HEK293 (cell line): ENCODE measurements around the gene GPR89B.

Experiments
- CTCF ChIP-seq: fragments of 450-650 bp; formaldehyde crosslinking; IDR thresholded peaks from 2 replicates; pipeline ENCODE4 v1.5.1; 2016; ENCODE audit warnings: missing biosample characterization, missing genetic modification characterization
- EGR2 ChIP-seq: fragments of 450-650 bp; formaldehyde crosslinking; IDR thresholded peaks from 2 replicates; pipeline ENCODE4 v1.5.1; 2016; ENCODE audit warnings: low read depth, missing biosample characterization, missing genetic modification characterization
- PBX3 ChIP-seq: sonication (generic); formaldehyde crosslinking; IDR thresholded peaks from 2 replicates; pipeline ENCODE4 v1.8.1; 2022; ENCODE audit warnings: mild to moderate bottlenecking, moderate library complexity, missing genetic modification reagents
- REST ChIP-seq: fragments of 450-650 bp; formaldehyde crosslinking; IDR thresholded peaks from 2 replicates; pipeline ENCODE4 v1.5.1; 2016; ENCODE audit warnings: missing biosample characterization, missing genetic modification characterization
- SETDB1 ChIP-seq: IDR thresholded peaks from one replicate; pipeline ENCODE4 v1.6.1; 2017; ENCODE audit warnings: mild to moderate bottlenecking, low read length, moderate library complexity, mixed read lengths; ENCODE audit not compliant: insufficient read length
- ZNF146 ChIP-seq: fragments of 450-650 bp; formaldehyde crosslinking; IDR thresholded peaks from 2 replicates; pipeline ENCODE4 v1.5.1; 2016; ENCODE audit warnings: missing biosample characterization, missing genetic modification characterization
- ZNF16 ChIP-seq: fragments of 450-650 bp; formaldehyde crosslinking; IDR thresholded peaks from 2 replicates; pipeline ENCODE4 v1.5.1; 2016; ENCODE audit warnings: low read depth, missing biosample characterization, missing genetic modification characterization
- ZNF274 ChIP-seq, 2 experiments: fragments of 200-500 bp in 1 of 2; fragments of 450-650 bp in 1 of 2; sonication (Bioruptor generic) in 1 of 2; formaldehyde crosslinking in 1 of 2; IDR thresholded peaks; 2 replicates each; pipeline versions ENCODE4 v1.5.1 to v1.6.1; 2014 to 2016; ENCODE audit warnings: borderline replicate concordance in 1 of 2, inconsistent platforms in 1 of 2, low read length in 1 of 2, missing biosample characterization in 1 of 2, missing genetic modification characterization in 1 of 2
- ZNF530 ChIP-seq: fragments of 450-650 bp; formaldehyde crosslinking; IDR thresholded peaks from 2 replicates; pipeline ENCODE4 v1.5.1; 2016; ENCODE audit warnings: low read depth, missing biosample characterization, missing genetic modification characterization
- ZNF704 ChIP-seq: fragments of 450-650 bp; formaldehyde crosslinking; IDR thresholded peaks from 2 replicates; pipeline ENCODE4 v1.5.1; 2016; ENCODE audit warnings: missing biosample characterization, missing genetic modification characterization

GRCh38 chr1:147892731-147893214 is 35.4 kb upstream of the GPR89B start:
- TF ChIP-seq ZNF274 (IDR thresholded peaks at IDR 0.05; ENCODE audit: low read length) = no peak
- no peak for TF ChIP-seq ZNF274 (tag by site-specific recombination; IDR thresholded peaks at IDR 0.05; ENCODE audit: borderline replicate concordance)
- peak; percentile 46; the same call in 1 of the 2 replicates for TF ChIP-seq CTCF (tag by site-specific recombination)
- TF ChIP-seq ZNF16 (tag by site-specific recombination) = no peak
- TF ChIP-seq SETDB1 = no peak
- TF ChIP-seq REST = no peak
- TF ChIP-seq ZNF704 = no peak
- TF ChIP-seq PBX3 (CRISPR knock-in tag) = no peak
- no peak for TF ChIP-seq EGR2
- TF ChIP-seq ZNF146 (tag by site-specific recombination) = no peak
- TF ChIP-seq ZNF530 (tag by site-specific recombination) = no peak
